ENCODE data around the gene DDX23.

- TF ChIP-seq POLR2A (IDR thresholded peaks at IDR 0.05) (no peak), CTCF (IDR thresholded peaks at IDR 0.05 in 8 of 11, conservative IDR thresholded peaks at IDR 0.05 in 3 of 11) (no peak)
Observed at GRCh38 chr12:48779869-48780268, 72.1 kb downstream of the DDX23 start.

Measured in spleen (tissue), 7 donors.